Measurements from ENCODE around the gene COL7A1.

DNA sequence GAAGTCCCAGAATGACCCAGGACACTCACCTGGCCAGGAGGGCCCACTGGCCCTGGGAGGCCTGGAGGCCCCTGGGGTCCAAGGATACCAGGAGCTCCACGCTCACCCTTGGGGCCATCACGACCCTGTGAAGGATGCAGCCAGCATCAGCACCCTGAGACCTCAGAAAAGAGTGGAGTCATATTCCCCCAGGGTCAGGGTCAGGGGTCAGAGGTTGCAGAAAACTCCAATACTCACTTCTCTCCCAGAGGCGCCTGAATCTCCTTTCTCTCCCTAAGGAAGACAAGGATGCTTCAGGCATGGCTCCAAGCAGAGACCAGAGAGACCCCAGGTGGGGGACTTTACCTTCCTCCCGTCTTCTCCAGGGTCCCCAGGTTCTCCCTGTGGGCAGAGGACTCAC lies 18.5 kb downstream of the COL7A1 start:
- TF ChIP-seq, protein P1, sequence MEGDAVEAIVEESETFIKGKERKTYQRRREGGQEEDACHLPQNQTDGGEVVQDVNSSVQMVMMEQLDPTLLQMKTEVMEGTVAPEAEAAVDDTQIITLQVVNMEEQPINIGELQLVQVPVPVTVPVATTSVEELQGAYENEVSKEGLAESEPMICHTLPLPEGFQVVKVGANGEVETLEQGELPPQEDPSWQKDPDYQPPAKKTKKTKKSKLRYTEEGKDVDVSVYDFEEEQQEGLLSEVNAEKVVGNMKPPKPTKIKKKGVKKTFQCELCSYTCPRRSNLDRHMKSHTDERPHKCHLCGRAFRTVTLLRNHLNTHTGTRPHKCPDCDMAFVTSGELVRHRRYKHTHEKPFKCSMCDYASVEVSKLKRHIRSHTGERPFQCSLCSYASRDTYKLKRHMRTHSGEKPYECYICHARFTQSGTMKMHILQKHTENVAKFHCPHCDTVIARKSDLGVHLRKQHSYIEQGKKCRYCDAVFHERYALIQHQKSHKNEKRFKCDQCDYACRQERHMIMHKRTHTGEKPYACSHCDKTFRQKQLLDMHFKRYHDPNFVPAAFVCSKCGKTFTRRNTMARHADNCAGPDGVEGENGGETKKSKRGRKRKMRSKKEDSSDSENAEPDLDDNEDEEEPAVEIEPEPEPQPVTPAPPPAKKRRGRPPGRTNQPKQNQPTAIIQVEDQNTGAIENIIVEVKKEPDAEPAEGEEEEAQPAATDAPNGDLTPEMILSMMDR (conservative IDR thresholded peaks at IDR 0.05; ENCODE audit: low read depth in 2 of 2), result no peak
- TF ChIP-seq, protein P2, sequence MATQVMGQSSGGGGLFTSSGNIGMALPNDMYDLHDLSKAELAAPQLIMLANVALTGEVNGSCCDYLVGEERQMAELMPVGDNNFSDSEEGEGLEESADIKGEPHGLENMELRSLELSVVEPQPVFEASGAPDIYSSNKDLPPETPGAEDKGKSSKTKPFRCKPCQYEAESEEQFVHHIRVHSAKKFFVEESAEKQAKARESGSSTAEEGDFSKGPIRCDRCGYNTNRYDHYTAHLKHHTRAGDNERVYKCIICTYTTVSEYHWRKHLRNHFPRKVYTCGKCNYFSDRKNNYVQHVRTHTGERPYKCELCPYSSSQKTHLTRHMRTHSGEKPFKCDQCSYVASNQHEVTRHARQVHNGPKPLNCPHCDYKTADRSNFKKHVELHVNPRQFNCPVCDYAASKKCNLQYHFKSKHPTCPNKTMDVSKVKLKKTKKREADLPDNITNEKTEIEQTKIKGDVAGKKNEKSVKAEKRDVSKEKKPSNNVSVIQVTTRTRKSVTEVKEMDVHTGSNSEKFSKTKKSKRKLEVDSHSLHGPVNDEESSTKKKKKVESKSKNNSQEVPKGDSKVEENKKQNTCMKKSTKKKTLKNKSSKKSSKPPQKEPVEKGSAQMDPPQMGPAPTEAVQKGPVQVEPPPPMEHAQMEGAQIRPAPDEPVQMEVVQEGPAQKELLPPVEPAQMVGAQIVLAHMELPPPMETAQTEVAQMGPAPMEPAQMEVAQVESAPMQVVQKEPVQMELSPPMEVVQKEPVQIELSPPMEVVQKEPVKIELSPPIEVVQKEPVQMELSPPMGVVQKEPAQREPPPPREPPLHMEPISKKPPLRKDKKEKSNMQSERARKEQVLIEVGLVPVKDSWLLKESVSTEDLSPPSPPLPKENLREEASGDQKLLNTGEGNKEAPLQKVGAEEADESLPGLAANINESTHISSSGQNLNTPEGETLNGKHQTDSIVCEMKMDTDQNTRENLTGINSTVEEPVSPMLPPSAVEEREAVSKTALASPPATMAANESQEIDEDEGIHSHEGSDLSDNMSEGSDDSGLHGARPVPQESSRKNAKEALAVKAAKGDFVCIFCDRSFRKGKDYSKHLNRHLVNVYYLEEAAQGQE (IDR thresholded peaks at IDR 0.05; ENCODE audit: unreplicated experiment), result no peak
- TF ChIP-seq EZH2phosphoT487 (IDR thresholded peaks at IDR 0.05; ENCODE audit: unreplicated experiment), result no peak
- TF ChIP-seq EZH2 (IDR thresholded peaks at IDR 0.05; ENCODE audit: low read depth, unreplicated experiment), result no peak
- TF ChIP-seq POLR2AphosphoS5 (IDR thresholded peaks at IDR 0.05; ENCODE audit: low read depth), result no peak
- TF ChIP-seq CREB1 (CRISPR knock-in tag; IDR thresholded peaks at IDR 0.05; ENCODE audit: low read depth), result no peak
- TF ChIP-seq, protein P3, sequence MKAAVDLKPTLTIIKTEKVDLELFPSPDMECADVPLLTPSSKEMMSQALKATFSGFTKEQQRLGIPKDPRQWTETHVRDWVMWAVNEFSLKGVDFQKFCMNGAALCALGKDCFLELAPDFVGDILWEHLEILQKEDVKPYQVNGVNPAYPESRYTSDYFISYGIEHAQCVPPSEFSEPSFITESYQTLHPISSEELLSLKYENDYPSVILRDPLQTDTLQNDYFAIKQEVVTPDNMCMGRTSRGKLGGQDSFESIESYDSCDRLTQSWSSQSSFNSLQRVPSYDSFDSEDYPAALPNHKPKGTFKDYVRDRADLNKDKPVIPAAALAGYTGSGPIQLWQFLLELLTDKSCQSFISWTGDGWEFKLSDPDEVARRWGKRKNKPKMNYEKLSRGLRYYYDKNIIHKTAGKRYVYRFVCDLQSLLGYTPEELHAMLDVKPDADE (IDR thresholded peaks at IDR 0.05), result no peak
- TF ChIP-seq ZNF114 (CRISPR knock-in tag; IDR thresholded peaks at IDR 0.05), result no peak
- TF ChIP-seq NANOG (IDR thresholded peaks at IDR 0.05; ENCODE audit: borderline replicate concordance), result no peak
- no peak for TF ChIP-seq ZNF331 (CRISPR knock-in tag; IDR thresholded peaks at IDR 0.05; ENCODE audit: low read depth)
- no peak for TF ChIP-seq STAT1 (IDR thresholded peaks at IDR 0.05; ENCODE audit: unreplicated experiment)
- TF ChIP-seq JUNB (IDR thresholded peaks at IDR 0.05; ENCODE audit: unreplicated experiment), result no peak
- TF ChIP-seq ZNF462 (CRISPR knock-in tag; IDR thresholded peaks at IDR 0.05), result no peak
